IPS-NIHi7 (cell line): ENCODE data around the gene HMGB1.

Source experiments
- DNase-seq: peaks from one replicate; pipeline ENCODE4 v3.0.0; 2012; ENCODE audit warnings: mixed read lengths; ENCODE audit errors: extremely low spot score

HMGB1 gene

DNA sequence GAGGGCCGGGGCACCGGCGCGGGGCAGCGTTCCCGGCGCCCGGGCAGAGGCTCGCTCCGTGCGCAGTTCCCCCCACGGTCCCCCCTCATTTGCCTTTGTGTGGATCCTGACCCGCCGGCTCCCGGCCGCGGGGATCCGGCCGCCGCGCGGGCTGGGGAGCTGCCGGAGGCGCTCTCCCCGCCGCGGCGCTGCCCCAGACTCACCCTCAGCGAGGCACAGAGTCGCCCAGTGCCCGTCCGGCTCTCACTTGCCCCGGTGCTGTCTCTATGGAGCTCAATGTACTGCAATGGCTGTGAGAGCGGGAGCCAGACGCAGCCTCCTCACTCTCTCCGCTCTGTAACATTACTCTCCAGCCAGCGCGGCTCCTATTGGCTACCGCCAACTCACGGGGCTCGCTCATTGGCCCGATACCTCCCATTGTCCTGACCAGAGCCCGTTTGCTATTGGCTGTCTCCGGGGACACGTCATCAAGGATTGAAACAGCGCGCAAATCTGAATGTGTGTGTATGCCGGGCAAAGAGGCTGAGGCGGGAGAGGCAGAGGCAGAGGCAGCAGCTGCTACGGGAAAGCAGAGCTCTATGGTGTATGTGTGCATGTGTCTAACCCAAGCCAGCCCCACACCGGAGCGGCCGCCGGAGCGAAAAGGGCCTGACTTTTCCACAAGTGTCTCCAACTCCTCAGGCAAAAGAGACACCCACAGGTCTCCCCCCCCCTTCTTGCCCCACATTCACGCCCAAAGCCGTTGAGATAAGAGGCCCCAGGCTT lies at the start of gene HMGB1:
HMGB1 (minus strand) TSS at position 344 of the 765 bp plus-strand sequence. CDS start 2,256 bp downstream, outside the sequence.
- DNase-seq = peak; percentile 96

DNA sequence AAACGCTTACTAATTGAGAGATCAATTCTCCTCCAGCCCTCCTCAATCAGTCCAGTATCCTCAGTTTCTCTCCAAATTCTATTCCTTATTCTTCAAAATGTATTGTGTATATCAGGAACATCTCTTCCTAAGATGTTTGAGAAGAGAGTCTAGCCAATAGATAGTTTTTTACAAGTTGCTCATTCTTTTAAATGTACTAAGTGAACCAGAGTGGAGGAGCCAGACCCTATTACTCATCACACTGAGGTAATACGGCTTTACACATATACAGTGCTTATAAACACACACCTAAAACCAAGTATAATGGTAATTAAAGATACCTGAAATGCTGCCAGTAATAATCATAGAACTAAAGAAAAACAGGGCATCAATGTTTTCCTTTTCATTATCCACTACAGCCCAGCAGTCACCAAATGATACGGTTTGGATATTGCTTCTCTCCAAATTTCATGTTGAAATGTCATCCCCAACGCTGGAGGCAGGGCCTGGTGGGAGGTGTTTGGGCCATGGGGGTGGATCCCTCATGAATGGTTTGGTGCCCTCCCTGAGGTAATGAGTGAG lies 45.2 kb upstream of the HMGB1 start:
- DNase-seq = no peak

DNA sequence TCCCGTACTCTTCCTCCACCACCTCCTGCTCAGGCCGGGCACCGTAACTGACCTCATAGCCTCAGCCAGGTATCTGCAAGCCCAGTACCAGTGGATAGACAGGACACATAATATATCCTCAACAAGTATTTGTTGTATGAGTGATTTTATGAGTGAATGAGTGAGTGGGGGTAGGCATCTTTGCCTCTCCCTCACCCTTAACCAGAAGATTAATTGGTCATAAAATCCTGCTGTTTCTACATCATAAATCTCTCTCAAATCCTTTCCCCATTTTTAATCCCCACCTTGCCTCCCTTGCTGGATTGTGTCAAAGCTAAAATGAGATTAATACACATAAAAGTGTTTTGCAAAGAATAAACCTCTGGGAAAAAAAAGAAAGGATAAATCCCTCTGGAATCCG lies 44.4 kb upstream of the HMGB1 start:
- no peak for DNase-seq

DNA sequence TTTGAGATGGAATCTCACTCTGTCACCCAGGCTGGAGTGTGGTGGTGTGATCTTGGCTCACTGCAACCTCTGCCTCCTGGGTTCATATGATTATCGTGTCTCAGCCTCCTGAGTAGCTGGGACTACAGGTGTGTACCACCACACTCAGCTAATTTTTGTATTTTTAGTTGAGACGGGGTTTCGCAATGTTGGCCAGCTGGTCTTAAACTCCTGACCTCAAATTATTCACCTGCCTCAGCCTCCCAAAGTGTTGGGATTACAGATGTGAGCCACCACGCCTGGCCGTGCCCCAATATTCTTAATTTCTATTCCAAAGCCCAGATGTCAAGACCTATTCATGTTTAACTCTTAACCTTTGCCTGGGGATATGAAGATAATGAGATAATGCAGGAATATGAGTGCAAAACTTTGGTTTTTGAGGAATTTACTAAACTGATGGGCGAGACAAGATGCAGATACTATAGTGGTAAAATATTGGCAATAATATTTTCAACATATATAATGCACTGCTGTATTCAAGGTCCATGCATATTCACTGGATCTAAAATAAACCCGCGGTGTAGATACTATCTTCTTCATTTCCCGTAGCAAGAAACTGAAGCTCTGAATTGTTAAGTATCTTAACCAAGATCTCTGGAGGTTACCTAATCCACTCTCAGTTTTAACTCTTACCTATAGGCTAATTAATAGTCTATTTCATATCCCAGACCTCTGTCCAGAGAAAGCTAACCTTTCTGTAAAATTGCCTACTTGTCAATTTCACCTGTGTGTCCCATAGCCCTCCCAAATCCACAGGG lies 43.7 kb upstream of the HMGB1 start:
- no peak for DNase-seq

DNA sequence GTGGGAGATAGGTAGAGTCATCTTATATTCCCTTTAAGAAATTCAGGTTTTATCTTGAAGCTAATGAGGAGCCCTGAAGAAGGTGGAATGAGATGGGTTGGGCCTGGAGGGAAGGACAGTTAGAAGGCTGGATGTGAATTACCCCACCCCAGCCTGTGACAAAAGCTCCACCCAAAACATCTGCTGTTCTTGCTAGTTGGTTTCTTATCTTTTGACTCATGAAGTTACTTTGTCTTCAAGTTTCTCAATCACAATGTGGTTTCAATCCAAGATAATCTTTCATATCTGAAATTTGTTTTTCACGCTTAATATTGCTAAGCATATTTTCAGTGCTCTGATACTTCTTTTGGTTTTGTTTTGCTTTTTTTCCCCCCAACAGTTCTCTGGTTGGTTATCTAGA lies 38.3 kb upstream of the HMGB1 start:
- DNase-seq = no peak

DNA sequence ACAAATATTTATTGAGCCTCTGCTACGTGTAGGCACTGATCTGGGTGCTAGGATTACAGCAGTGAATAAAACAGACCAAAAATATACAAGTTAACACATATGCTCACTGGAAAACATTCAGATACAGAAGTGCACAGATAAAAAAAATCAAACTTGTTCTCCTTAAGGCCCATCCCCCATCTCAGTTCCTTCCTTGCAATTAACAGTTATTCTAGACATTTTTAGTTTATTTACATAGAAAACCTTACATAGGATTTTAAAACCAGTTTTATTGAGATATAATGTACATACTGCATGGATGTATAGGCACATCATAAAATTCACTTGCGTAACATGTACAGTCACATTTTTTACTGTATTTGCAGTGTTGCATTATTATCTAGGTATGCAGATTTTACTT lies 36.5 kb upstream of the HMGB1 start:
- DNase-seq = no peak

DNA sequence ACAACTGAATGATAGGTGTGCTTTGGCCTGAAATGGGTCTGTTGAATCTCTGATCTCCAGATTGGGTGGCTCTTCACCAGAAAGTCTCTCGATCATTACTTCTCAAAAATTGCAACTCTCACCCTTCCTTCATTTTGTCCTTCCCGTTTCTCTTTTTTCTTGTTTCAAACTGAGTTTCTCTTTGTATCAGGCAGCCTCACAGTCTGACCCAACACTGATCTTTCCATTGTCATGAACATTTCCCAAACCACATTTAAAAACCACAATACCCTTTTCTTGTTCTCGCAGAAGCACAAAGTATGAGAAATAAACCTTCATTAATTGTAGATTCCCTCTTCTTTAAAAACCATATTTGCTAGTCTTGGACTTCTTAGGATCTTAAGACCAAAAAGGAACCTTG lies 33.6 kb upstream of the HMGB1 start:
- no peak for DNase-seq

DNA sequence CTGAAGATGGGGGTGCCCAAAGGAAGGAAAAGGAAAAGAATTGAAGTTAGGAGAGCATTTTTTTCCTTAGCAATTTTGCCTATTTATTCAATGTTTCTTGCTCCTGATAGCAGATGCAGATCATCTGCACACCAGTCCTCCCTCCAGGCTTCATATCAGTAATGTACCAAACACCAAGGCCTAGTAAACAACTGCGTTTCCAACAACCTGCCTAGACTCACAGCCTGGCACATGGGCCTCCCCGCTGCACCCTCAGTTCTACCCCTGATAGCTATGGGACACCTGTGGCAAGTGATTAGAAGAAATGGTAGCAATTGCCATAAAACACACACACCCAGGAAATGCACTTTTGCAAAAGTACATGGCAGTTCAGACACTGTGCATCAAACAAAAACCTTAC lies 30.4 kb upstream of the HMGB1 start:
- DNase-seq = no peak

DNA sequence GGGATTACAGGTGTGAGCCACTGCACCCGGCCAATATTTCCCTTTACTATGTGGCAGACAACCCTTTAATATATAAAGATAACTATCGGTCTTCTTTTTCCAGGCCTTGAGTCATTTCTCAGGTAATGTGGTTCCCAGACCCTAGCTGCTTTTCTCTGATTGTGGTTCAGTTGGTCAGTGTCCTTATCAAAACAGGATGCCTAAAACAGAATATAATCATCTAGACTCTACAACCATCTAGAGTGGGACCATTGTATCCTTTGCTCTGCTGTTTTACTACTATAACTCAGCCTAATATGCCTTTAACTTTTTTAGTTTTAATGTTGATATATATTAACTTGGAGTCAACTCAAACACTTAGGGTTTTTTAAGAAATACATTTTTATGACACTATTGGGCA lies 30.0 kb upstream of the HMGB1 start:
- no peak for DNase-seq

DNA sequence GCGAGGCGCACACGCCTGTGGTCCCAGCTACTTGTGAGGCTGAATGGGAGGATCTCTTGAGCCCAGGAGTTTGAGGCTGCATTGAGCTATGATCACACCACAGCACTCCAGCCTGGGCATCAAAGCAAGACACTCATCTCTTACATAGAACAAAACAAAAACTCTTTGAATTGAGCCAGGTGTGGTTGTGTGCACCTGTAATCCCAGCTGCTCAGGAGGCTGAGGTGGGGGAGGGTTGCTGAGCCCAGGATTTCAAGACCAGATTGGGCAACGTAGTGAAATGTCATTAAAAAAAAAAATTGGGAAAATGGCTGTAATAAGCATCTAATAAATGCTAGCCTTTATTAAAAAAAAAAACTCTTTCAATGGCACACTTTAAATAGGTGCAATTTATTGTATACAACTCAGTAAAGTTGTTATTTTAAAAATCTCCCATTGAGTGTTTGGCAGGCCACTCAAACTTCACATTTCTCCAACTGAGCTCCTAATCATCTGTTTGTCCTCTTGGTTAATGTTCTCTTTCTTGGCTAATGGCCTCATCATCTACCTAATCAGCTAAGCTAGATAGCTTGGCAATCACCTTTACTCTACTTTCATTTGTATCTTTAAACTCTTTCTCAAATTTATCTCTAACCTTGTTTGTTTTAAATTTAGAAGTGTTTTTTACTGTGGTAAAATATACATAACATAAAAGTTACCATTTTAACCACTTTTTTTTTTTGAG lies 28.1 kb upstream of the HMGB1 start:
- no peak for DNase-seq

DNA sequence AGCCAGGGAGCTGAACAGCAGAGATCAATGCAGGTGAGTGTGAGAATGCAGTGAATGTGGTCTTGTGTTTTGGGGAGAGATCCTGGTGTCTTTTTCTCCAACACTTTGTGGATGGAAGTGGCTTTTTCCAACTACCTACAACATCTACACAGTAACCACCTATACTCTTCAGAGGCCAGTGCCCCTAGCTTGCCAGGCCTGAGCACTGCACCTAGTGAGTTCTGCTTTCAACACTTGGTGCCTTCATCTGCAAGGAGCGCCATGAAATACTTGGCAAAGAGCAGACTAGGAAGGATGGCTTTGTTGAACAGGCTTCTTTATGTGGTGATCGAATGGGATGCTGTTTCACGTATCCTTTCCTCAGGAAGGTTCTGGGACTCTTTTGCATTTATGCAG lies 21.3 kb upstream of the HMGB1 start:
- DNase-seq = no peak

DNA sequence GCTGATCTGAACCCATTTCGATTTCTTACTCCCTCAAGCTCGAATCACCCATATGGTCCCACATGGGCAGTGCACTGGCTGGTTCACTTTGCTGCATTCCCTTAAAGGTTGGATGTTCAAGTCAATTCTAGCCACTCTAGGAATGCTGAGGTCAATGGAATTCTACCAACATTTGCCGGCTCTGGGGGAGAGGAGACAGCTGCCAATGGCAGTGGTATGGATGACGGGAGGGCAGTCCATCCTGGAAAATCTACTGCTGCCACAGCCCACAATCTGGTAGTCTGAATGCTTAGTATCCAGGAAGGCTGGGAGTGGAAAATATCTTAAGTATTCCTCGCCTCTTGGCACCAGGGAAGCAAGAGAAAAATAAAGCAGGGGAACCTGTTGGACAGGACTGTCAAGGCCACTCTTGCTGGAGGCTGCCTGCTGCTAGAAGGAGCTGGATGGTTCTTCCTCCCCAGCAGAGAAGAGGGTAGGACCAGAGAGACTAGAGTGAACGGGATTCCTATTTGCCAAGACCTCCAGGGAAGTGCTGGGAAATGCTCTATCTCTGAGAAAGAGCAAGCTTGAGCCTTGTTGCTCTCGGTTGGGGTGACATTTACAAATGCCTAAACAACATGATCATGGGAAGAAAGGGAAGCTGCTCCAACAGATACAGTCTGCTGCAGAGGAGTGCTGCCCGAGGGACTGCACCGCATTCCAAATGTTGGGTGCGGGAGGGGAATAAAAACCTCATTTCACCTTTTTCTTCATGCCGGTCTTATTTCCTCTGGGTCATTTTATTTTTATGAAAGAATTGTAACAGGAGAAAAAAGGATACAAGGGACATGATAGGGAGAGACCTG lies 20.7 kb upstream of the HMGB1 start:
- peak; percentile 45 for DNase-seq

DNA sequence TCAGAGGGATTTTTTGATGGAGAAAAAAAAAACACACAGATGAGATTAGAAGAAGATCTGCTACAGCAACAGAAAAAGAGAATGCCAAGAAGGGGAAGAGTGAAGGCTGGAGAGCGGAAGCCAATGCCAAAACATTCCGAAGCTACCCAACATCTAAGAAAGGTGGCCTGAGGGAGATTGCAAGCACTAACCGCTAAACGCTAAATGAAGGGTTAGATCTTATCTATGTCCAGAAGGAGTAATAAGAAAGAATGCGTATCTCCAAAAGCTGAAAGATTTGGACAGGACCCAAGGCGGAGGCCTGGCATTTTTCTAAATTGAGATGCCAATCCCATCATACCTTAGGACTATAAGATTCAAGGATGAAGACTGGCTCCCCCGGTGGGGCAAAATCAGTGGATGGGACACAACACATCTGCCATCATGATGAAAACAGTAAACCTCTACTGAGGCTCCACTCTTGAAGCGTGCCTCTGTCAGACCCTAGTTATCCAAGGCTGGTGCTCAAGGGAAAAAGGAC lies 15.6 kb upstream of the HMGB1 start:
- DNase-seq = no peak

DNA sequence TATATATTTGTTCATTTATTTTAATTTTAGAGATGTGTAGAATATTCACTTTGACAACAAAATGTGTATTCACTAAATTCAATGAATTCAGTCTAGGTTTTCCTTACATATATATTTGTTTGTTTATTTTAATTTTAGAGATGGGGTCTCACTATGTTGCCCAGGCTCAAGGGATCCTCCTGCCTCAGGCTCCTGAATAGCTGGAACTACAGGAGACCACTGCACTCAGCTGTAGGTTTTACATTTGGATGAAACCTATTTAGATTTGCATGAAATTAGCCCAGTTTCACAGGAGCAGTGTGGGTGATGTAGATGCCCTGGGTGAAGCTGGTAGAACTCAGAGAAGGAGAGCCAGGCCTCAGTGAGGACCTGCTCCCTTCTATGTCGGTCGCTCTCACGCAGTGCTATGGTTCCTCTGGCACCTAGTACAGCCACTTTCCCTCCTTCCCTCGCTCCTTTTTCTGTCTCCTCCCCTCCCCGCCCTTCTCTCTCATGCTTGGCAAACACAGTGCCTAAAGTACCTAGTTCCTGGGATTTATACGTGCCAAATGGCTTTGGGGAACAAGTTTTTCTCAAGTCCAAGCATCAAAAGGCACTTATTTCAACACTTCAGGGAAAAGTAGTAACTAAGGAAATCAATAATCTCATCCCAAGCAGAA lies 14.7 kb upstream of the HMGB1 start:
- no peak for DNase-seq

DNA sequence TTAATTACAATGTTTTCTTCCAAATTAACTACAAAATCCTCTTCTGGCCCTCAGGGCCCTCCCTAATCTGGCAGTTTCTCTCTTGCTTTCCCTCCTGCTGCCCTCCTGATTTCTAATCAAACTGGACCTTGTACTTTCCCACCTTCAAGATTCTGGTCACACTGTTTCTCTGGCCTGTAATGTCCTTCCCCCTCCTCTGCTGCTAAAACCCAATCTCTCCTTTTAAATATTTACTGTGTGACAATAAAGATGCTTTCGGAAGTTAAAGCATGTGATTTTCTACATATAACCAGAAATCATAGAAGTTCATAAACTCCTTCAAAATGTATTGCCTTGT lies 14.1 kb upstream of the HMGB1 start:
- DNase-seq = no peak

DNA sequence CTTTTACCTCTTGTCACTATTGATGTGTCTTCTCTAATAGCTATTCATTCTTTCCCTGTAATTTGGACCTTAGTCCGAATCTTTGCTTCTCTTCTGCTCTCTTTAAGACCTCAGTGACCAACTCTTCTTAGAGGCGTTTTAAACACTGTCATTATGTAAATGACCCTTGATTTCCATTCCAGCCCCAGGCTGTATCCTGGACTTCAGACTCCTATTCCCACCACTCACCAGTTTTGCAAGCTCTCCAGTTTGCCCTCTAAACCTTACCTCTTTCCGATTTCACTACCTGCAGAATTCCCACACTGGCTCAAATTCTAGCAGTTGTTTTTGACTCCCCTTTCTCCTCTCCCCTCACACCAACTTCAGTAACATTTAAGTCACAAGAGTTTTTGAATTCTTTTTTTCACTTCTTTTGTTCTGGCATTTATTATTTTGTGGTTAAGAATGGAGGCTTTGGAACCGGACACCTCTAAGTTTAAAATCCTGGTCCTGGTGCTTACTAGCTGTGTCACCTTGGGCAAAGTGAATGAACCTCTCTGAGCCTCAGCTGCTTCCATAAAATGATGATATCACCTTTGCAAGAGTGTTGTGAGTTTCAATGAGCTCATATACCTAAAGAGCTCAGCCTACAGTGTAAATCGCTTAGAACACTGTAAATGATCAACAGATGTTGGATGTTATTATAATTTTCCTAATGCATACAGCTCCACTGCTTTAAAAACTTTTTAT lies 13.6 kb upstream of the HMGB1 start:
- no peak for DNase-seq

DNA sequence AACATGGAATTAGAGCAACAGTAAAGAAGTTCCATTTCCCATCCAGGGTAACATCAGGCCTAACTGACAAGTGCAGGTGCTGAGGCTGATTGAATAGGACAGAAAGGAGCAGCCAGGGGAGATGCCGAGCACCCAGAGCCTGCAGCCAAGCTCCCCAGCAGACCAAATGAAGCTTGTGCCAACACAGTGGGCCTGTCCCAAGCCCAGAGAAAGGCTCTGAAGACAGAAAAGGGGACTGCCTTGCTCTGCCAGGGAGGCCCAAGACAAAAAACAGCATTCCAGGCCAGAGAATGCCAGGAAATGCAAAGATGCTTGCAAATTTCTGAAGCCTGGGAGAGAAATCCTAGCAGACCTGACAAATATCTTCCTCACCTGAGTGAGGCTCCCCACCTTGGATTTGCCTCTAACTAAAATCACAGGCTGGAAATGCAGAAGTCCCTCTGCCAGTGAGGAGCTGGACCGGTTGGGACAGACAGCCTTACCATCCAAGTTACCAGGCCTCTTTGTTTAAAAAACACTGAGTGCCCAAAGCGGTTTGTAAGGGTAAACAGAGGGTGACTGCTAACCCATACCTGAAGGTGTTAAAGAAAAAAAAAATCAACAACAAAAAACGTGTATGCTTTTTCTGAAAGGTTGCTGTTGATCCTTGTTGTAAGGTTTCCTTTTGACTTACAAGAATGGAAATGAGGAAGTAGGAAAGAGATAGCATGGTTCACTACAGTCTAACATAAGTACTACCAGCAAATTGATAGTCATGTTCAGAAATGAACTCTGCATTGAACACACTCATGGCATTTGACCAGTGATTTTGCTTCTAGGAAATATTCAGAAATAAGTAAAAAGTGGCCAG lies 11.8 kb upstream of the HMGB1 start:
- peak; percentile 30 for DNase-seq

DNA sequence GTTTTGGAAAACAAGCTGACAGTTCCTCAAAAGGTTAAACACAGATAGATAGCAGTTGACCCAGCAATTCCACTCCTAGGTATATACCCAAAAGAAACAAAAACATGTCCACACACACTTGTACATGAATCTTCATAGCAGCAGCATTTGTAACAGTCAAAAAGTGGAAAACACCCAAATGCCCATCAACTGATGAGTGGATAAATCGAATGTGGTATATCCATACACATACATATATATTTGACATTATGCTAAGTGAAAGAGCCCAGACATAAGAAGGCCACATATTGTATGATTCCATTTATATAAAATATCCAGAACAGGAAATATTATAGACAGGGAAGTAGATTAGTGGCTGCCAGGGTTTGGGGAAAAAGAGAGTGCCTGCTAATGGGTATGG lies 7.9 kb upstream of the HMGB1 start:
- DNase-seq = no peak

DNA sequence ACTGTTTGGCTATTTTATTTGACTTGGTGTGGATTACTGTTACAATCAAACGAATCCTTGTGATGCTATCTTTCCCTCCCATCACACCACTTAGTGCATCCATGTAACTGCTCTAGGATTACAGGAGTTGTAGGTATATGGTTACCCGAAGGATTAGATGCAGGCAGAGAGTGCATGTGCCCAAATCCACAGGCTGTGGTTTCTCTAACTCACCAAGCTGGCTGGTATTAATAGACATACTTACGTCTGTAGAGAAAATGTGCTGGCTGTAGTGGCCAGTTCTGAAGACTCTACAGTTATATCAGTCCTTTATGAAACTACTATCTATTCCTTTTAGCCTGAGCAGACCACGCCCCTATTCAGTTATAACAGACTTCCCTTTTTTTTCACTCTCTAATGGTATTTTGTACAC lies 1.1 kb upstream of the HMGB1 start:
- DNase-seq = no peak
